GM12878 (cell line): Measurements from ENCODE around the gene PHYKPL. TPM values are rescaled to one million over a fixed set of nuclear protein-coding genes. Genes with fewer than 3 reads are reported as not detected.

Source experiments
- ATAC-seq: fragments of 200-7000 bp; cut with Tn5 transposase; 3 replicates; pipeline ENCODE4 v1.9.1; 2020; ENCODE audit warnings: mild to moderate bottlenecking, moderate library complexity
- BruUV-seq: library from RNA; stranded (reverse); fragments of 400-500 nt; replicated peaks from 2 replicates; lab custom pipeline; 2021; lab: Mats Ljungman, UMichigan
- CTCF ChIA-PET: fragments of 300-600 bp; sonication (Branson Sonifier 250); formaldehyde crosslinking; extraction: SDS; loops from one replicate; lab custom pipeline; 2021; ENCODE audit warnings: inconsistent platforms; lab: Yijun Ruan, JAX
- POLR2A ChIA-PET: fragments of 350-600 bp; formaldehyde crosslinking; extraction: SDS; loops from one replicate; lab custom pipeline; 2021; ENCODE audit warnings: inconsistent platforms; lab: Charles Lee
- RAD21 ChIA-PET: fragments of 300-600 bp; sonication (Branson Sonifier 250); formaldehyde crosslinking; loops from one replicate; lab custom pipeline; 2023; ENCODE audit warnings: antibody characterized with exemption; ENCODE audit not compliant: unreplicated experiment; lab: Charles Lee
- SMC1A ChIA-PET: fragments of 300-600 bp; sonication (Branson Sonifier 250); formaldehyde crosslinking; loops from one replicate; lab custom pipeline; 2023; ENCODE audit not compliant: unreplicated experiment, uncharacterized antibody; lab: Charles Lee
- DNase-seq: peaks from one replicate; pipeline ENCODE4 v3.0.0-alpha.2; 2011; ENCODE audit warnings: low read depth, low spot score
- FAIRE-seq: peaks from 3 replicates; lab custom pipeline; 2011; peaks lifted over from hg19 to GRCh38; lab: Jason Lieb, UNC
- H2AFZ ChIP-seq: 2 replicates; pipeline ENCODE4 v1.6.0; 2011; ENCODE audit warnings: low read depth, low read length, control low read depth; ENCODE audit not compliant: control insufficient read depth
- H3K27ac ChIP-seq: 2 replicates; pipeline ENCODE4 v1.5.1; 2011; ENCODE audit warnings: control low read depth; ENCODE audit not compliant: control insufficient read depth, insufficient read depth
- H3K27me3 ChIP-seq, 2 experiments: replicated peaks in 1 of 2; 2 replicates each; pipeline versions ENCODE4 v1.6.0 to v1.6.1; 2011; ENCODE audit warnings: low read length in 1 of 2; ENCODE audit not compliant: control insufficient read depth in 2 of 2, insufficient read depth in 2 of 2
- H3K36me3 ChIP-seq, 2 experiments: 2 replicates each; pipeline ENCODE4 v1.5.1; 2011; ENCODE audit warnings: low read length in 1 of 2; ENCODE audit not compliant: control insufficient read depth in 2 of 2, insufficient read depth in 2 of 2
- H3K4me1 ChIP-seq: 2 replicates; pipeline ENCODE4 v1.6.1; 2011; ENCODE audit warnings: mild to moderate bottlenecking, low read length, moderate library complexity, mixed read lengths; ENCODE audit not compliant: control insufficient read depth, insufficient read depth
- H3K4me2 ChIP-seq: 2 replicates; pipeline ENCODE4 v1.6.0; 2011; ENCODE audit warnings: control low read depth; ENCODE audit not compliant: control insufficient read depth, insufficient read depth
- H3K4me3 ChIP-seq: fragments of 200-600 bp; sonication (generic); 2 replicates; pipeline ENCODE4 v1.5.1; 2016
- H3K79me2 ChIP-seq: 2 replicates; pipeline ENCODE4 v1.6.0; 2011; ENCODE audit warnings: low read length; ENCODE audit not compliant: control insufficient read depth, insufficient read depth
- H3K9ac ChIP-seq: 2 replicates; pipeline ENCODE4 v1.8.0; 2011; ENCODE audit warnings: low read length, control low read depth, mixed read lengths; ENCODE audit not compliant: control insufficient read depth, insufficient read depth
- H3K9me3 ChIP-seq: replicated peaks from 3 replicates; pipeline ENCODE4 v1.5.1; 2011; ENCODE audit warnings: mild to moderate bottlenecking, low read length; ENCODE audit not compliant: control insufficient read depth, insufficient read depth
- H4K20me1 ChIP-seq: 2 replicates; pipeline ENCODE4 v1.6.0; 2011; ENCODE audit not compliant: control insufficient read depth, insufficient read depth
- BCL11A ChIP-seq: IDR thresholded peaks from 2 replicates; pipeline ENCODE4 v1.6.1; 2011; ENCODE audit warnings: low read depth, low read length
- POLR2A ChIP-seq: IDR thresholded peaks from 2 replicates; pipeline ENCODE4 v1.6.1; 2011; ENCODE audit warnings: low read depth, mild to moderate bottlenecking, low read length
- POLR2AphosphoS5 ChIP-seq: IDR thresholded peaks from 2 replicates; pipeline ENCODE4 v1.6.1; 2011; ENCODE audit warnings: mild to moderate bottlenecking, low read length, inconsistent platforms
- WGBS: methylation state at CpG from one replicate; pipeline ENCODE4 v1.1.6; 2016; ENCODE audit warnings: low lambda C conversion rate; ENCODE audit not compliant: insufficient replicate concordance, insufficient coverage; ENCODE audit errors: missing lambda C conversion rate; 5-methylcytosine and 5-hydroxymethylcytosine counted together
- in situ Hi-C: fragments of 300-500 bp; cut with MboI; formaldehyde crosslinking; loops from 9 replicates; pipeline ENCODE4 v1.14.3; 2018; ENCODE audit warnings: mixed read lengths
- intact Hi-C: fragments of 100-400 bp; cut with micrococcal nuclease; formaldehyde crosslinking; loops from one replicate; pipeline ENCODE4 v1.14.2; 2022; ENCODE audit not compliant: unreplicated experiment
- polyA plus RNA-seq, 11 experiments: library from polyadenylated mRNA; depleted of rRNA in 4 of 11; unstranded in 6 of 11; stranded (reverse) in 5 of 11; fragments of >200 nt; fragmentation: Nextera tagmentation in 4 of 11; fragmentation: Illumina TruSeq in 1 of 11; extraction: Ambion mirVana in 4 of 11; extraction: Trizol in 1 of 11; gene quantifications; 1 replicate in 1 of 11; 2 replicates in 10 of 11; pipeline versions ENCODE4 v1.2.1 to v1.2.3, GENCODE V29; 2011 to 2016; ENCODE audit warnings: inconsistent platforms in 2 of 11, missing spikeins in 2 of 11, low read depth in 1 of 11
- total RNA-seq, 4 experiments: library from RNA; depleted of rRNA in 3 of 4; stranded (reverse); fragments of >200 nt in 3 of 4; fragmentation: Illumina TruSeq in 1 of 4; extraction: Trizol in 1 of 4; gene quantifications; 2 replicates each; pipeline versions ENCODE4 v1.2.1 to v1.2.3, GENCODE V29; 2013 to 2021
- TF ChIP-seq, protein P1 (sequence below): IDR thresholded peaks from 2 replicates; pipeline ENCODE4 v1.6.1; 2011; ENCODE audit warnings: borderline replicate concordance, low read depth, mild to moderate bottlenecking, moderate library complexity, low read length; ENCODE audit not compliant: insufficient read depth, poor library complexity, severe bottlenecking

Gene PHYKPL
- total and polyA plus RNA-seq, 10 of the 15 experiments (the other 5 are each of a cell fraction or from before 2014, with no cell fraction given), result 4.5 to 53.9 (median 25.6) TPM

- peak; percentile 83 for FAIRE-seq
- ChIA-PET SMC1A (interaction anchor here (1.0 to 2.1 kb wide), 4 partner anchors 10 to 25 kb away, joined by 3 to 6 read pairs (median 4); no protein-coding TSS in a partner anchor), CTCF (interaction anchor here (1.3 to 2.8 kb wide), 3 partner anchors 9 to 29 kb away, joined by 4 to 12 read pairs (median 5); no protein-coding TSS in a partner anchor), POLR2A (interaction anchor here (0.5 to 1.9 kb wide), 3 partner anchors 10 to 1178 kb away, joined by 3 to 5 read pairs (median 4); no protein-coding TSS in a partner anchor), RAD21 (no interaction called here)
- WGBS, result 21% methylated on average over 12 of the region's 12 CpGs
- intact Hi-C loops, result no loop called here
- Histone ChIP-seq H3K9ac (peak overlapping the region; percentile 84), H3K4me1 (peaks cover 15% of the 10 kb centered on the region), H3K36me3 (peaks cover 33 to 46% of the 10 kb centered on the region in 2 experiments), H3K27ac (peak overlapping the region; percentile 67), H3K9me3 (no peaks in the 10 kb centered on the region), H3K4me2 (peak overlapping the region; percentile 88), H3K4me3 (peak overlapping the region; percentile 97), H2AFZ (no peak overlapping the region), H3K79me2 (peaks cover 62% of the 10 kb centered on the region), H3K27me3 (no peaks in the 10 kb centered on the region), H4K20me1 (peaks cover 24% of the 10 kb centered on the region)
- BruUV-seq, result TSS peak; percentile 59
- in situ Hi-C loops, result no loop called here
- TF ChIP-seq BCL11A, result no peak
- TF ChIP-seq, protein P1, sequence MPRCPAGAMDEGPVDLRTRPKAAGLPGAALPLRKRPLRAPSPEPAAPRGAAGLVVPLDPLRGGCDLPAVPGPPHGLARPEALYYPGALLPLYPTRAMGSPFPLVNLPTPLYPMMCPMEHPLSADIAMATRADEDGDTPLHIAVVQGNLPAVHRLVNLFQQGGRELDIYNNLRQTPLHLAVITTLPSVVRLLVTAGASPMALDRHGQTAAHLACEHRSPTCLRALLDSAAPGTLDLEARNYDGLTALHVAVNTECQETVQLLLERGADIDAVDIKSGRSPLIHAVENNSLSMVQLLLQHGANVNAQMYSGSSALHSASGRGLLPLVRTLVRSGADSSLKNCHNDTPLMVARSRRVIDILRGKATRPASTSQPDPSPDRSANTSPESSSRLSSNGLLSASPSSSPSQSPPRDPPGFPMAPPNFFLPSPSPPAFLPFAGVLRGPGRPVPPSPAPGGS, result peak; percentile 5
- peak; percentile 53; the same call in 1 of the 2 replicates for TF ChIP-seq POLR2A
- TF ChIP-seq POLR2AphosphoS5, result peak; percentile 16; the same call in 1 of the 2 replicates
- no peak for DNase-seq
- no peak for ATAC-seq
Measured at GRCh38 chr5:178206166-178207101, 26.2 kb downstream of the PHYKPL start.
